NT2/D1 (cell line): ENCODE data around the gene PPIP5K2.

ENCODE experiments used
- YY1 ChIP-seq: IDR thresholded peaks from 2 replicates; pipeline ENCODE4 v1.6.1; 2011; ENCODE audit not compliant: insufficient read length, insufficient read depth
- ZNF274 ChIP-seq: IDR thresholded peaks from 2 replicates; pipeline ENCODE4 v1.6.1; 2011; ENCODE audit warnings: mild to moderate bottlenecking, low read depth, low read length

DNA sequence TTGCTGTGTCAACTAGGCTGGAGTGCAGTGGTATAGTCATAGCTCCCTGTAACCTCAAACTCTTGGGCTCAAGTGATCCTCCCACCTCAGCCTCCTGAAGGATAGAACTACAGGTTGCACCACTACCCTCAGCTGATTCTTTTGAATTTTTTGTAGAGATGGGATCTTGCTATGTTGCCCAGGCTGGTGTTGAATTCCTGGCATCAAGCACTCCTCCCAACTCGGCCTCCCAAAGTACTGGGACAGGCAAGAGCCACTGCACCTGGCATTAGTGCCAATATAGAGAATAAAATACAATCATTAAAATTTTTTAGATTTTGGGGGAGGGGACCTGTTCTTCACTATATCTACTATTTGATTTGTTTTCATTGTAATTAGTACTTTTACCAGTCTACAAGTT, 15.4 kb downstream of the PPIP5K2 start:
- TF ChIP-seq ZNF274 (no peak), YY1 (no peak)
